RPMI7951 (cell line): ENCODE measurements around the gene DNASE2B. TPM values are rescaled to one million over a fixed set of nuclear protein-coding genes. Genes with fewer than 3 reads are reported as not detected.

Source experiments
- DNase-seq: peaks from one replicate; pipeline ENCODE4 v3.0.0-alpha.2; 2012; ENCODE audit warnings: low read depth
- total RNA-seq: library from RNA; depleted of rRNA; stranded (reverse); fragments of >200 nt; shearing (Covaris generic); gene quantifications from 2 replicates; pipeline ENCODE4 v1.2.3, GENCODE V29; 2014; rRNA removed

DNASE2B gene, protein sequence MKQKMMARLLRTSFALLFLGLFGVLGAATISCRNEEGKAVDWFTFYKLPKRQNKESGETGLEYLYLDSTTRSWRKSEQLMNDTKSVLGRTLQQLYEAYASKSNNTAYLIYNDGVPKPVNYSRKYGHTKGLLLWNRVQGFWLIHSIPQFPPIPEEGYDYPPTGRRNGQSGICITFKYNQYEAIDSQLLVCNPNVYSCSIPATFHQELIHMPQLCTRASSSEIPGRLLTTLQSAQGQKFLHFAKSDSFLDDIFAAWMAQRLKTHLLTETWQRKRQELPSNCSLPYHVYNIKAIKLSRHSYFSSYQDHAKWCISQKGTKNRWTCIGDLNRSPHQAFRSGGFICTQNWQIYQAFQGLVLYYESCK
- total RNA-seq, result not detected in 2 replicates

- no peak for DNase-seq
Measured at GRCh38 chr1:84398175-84399155, at the start of gene DNASE2B. Gene DNASE2B (plus strand): TSS chr1:84398484. CDS start chr1:84398565, 81 bp downstream.

DNA sequence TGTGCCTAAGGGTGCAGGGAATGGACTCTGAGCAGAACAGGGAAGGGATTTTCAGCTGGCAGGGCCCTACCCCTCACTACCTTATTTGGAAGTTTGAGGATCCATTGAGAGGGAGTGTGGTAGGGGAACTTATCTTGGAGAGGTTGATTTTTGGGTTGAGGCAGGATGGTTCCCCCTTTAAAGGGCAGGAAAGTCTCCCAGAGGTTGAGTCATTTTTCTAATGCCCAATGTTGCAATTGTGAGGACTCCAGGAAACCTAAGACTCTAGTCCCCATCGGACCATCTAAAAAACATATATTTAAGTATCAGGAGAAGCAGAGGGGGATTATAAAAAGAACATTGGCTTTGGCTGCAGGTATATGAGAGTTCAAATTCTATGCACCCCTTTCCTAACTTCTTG, 49.5 kb upstream of the DNASE2B start:
- no peak for DNase-seq

DNA sequence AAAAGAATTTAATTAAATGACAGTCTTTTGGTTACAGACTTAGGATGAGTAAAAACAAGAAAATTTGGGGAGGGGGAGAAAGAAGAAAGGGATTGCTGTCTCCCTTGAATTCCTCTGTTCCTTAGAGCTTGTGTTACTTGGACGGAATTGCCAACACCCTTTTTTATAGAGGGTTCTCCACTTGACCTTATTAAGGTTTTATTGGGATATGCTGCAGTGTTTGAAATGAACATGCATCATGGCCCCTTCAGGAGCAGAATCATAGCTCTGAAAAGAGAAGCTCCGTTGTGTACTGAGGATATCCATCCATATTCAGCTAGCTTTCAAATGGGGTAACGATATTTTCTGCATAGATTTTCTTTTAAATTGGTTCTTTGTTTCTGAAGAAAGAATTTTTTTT, 48.2 kb upstream of the DNASE2B start:
- DNase-seq, result no peak

GRCh38 chr1:84350550-84350949, 47.7 kb upstream of the DNASE2B start:
- peak; percentile 33 for DNase-seq

DNA sequence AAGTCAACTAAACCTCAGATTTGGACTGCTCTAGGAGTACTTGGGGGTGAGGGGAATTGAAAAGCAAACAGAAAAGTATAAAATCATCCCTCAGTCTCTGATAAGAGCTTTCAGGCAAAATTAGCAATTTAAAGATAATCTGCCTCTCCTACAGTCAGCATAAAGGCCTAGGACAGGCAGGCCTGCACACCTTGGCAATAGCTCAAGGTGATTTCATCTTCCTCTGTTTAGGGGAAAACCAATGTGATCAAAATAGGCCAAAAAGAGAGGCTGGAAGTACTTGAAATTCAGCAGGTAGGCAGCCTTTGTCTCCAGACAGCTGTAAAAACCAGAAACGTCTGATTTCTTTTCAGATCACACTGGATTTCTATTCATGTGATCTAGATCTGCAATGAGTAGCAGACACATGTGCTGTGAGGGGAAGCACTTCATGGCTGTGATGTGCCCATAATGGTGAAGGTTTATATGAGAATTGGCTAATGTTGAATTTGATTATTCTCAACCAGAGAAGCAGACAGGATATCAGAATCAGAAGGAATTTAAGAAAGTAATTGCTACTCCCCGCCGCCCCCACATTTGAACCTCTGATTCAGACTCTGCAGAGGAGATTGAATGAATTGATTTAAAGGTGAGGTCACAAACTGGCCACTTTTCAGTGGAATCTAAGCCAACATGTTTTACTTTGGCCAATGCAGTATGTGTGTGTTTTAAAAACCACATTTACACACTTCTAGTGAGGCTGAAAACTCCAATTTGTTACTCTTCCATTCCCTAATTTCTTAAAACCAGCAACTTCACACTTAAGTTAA, 45.8 kb upstream of the DNASE2B start:
- no peak for DNase-seq

GRCh38 chr1:84353695-84354094, 44.6 kb upstream of the DNASE2B start:
- peak; percentile 59 for DNase-seq

DNA sequence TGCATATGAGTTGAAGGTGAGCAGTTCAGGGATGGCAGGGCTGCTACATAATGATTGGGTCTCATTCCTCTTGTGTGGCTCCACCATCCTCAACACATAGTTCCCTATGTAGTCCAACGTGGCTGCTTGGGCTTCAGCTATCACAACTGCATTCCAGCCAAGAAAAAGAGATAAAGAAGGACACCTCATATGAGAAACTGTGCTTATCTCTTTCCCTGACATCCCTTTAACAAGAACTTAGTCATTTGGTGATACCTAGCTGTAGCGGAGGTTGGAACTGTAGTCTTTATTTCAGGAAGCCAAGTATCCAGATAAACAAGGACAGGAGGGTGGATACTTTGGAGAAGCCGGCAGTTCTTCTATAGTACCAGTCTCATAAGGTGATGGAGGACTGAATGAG, 42.7 kb upstream of the DNASE2B start:
- DNase-seq, result no peak

GRCh38 chr1:84356881-84357280, 41.4 kb upstream of the DNASE2B start:
- DNase-seq, result no peak

DNA sequence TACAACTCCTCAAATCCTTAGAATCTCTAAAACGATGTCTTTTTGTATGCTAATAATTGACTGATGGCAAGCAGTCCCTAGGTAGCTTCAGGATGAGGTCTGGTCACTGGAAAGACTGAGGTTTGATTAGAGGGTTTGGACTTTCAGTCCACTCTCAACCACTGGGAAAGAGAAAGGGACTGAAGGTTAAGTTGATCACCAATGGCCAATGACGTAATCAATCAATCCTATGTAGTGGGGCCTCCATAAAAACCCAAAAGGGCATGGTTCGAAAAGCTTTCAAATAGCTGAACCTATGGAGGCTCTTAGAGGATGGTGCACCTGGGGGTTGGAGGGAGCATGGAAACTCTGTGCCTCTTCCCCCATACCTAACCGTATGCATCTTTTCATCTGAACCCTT, 39.6 kb upstream of the DNASE2B start:
- no peak for DNase-seq

- DNase-seq, result no peak
Measured at GRCh38 chr1:84360316-84360715, 38.0 kb upstream of the DNASE2B start.

DNA sequence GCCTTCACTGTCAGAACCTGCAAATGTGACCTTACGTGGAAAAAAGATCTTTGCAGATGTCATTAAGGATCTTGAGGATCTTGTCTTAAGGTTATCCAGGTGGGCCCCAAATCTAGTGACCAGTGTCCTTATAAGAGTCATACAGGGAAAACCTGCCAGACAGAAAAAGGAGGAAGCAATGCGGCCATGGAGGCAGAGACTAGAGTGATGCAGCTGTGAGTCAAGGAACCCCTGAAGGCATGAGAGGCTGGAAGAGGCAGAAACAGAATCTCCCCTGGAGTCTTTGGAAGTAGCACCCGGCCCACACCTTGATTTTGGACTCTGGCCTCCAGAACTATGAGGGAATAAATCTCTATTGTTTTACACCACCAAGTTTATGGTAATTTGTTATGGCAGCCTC, 36.5 kb upstream of the DNASE2B start:
- DNase-seq, result peak; percentile 67

GRCh38 chr1:84363019-84363418, 35.3 kb upstream of the DNASE2B start:
- no peak for DNase-seq

- no peak for DNase-seq
Measured at GRCh38 chr1:84363622-84364021, 34.7 kb upstream of the DNASE2B start.

DNA sequence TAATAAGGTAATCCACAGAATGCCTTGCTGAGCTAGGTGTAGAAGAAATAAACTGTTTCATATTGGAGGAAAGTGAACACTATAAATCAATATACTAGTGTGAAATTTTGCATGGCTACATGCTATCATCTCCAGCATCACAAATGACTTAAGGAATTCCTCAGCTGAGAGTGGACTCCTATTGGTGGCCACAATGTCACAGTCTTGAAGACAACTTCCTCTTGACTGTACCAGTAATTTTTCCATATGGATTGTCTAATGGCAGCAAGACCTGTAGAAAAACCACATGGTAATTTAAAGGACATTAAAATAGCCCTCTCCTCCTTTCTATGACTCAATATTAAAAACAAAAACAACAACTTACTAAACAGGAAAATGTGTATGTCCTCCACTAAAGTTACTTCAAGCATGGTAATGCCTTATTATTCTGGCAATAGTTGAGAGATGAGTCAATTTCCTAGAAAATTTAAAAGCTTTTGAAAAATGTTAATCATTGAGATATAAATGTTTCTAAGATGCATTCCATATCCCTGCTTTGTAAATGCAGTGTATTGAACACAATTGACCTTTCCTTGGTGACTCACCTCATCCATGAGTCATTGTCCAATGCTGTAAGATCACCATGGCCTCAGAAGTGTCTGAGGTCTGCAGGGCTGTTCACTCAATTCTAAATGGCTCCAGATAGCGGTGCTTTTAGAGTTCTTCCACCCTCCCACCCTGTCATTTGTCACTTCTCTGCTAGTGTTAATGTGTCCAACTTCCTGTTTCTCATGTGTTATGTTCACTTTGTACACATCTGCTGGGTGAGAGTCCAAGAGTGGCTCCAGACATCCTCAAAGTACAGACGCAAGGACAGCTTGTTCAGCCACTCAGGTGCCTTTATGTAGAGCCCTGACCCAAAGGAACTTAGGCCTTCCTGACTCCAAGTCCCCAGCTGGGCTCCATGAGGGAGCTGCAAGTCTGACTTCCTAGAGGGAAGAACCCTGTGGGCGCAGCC, 32.8 kb upstream of the DNASE2B start:
- peak; percentile 95 for DNase-seq

DNA sequence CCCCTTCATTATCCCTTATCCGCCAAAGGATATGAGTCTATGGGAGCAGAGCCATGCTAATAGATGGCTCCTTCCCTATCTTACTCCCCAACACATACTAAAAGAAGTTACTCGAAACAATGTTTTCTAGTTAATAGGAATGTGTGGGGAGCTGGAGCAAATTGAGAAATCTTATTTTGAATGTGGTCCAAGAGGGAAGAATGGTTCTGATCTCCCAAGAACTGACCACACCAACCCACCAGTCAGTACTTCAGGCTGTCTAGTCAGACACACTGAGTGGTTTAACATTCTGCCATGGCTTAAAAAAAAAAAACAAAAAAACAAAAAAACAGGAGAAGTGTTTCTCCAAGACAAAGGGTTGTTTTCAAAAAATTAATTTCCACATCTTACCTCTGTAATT, 31.5 kb upstream of the DNASE2B start:
- peak; percentile 45 for DNase-seq

DNA sequence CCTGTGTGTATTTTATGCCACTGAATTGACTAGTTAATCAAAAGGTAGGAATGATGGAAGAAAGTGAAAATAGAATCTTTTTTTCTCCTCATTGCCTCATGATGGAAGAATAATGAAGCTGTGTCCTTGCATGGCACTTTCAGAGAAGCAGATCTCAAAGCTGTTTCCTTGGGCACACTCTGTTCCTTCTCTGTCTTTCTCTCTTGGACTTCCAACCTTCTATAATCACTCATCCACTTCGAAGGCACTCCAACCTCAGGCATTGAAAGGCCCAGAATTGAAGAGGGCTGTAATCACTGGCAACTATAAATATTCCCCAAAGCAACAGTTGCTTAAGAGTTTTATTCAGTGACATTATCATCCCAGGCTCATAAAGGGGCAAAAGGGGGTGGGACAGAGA, 31.1 kb upstream of the DNASE2B start:
- DNase-seq, result no peak

DNA sequence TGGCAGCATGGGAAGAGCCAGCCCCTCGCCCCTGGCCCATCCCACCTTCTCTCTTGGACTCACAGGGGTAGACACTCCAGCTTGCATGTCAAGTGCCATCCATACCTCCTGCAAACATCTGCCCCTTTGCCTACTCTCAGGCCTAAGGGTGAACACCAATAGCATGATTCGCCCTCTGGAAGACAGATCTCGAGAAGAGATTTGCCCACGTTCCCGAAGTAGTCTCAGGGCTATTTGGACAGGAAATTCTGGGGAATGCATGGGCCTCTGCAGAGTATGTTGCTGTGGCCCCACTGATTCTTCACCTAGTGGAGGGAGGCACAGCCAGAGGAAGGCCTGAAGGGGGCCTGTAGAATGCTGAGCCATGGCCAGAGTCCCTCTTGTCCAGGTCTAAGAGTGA, 29.8 kb upstream of the DNASE2B start:
- DNase-seq, result no peak

GRCh38 chr1:84370266-84370665, 28.0 kb upstream of the DNASE2B start:
- no peak for DNase-seq

GRCh38 chr1:84370831-84371394, 27.4 kb upstream of the DNASE2B start:
- DNase-seq, result peak; percentile 76

GRCh38 chr1:84373436-84374141, 24.7 kb upstream of the DNASE2B start:
- no peak for DNase-seq
